PC-3 (cell line): ENCODE measurements around the gene SLC22A5. TPM values are rescaled to one million over a fixed set of nuclear protein-coding genes. Genes with fewer than 3 reads are reported as not detected.
A peak's percentile ranks its signal among the peaks of the same experiment; 100 is the strongest.

Source experiments
- ATAC-seq: fragments of 200-7000 bp; cut with Tn5 transposase; 2 replicates; pipeline ENCODE4 v1.9.1; 2020; ENCODE audit warnings: mild to moderate bottlenecking, moderate library complexity
- BruUV-seq: library from RNA; stranded (reverse); fragments of 400-500 nt; replicated peaks from 2 replicates; lab custom pipeline; 2021; lab: Mats Ljungman, UMichigan
- CTCF ChIA-PET: fragments of 300-600 bp; sonication (Branson Sonifier 250); formaldehyde crosslinking; loops from one replicate; lab custom pipeline; 2022; ENCODE audit warnings: antibody characterized with exemption; lab: Charles Lee
- POLR2A ChIA-PET: fragments of 300-600 bp; sonication (Branson Sonifier 250); formaldehyde crosslinking; loops from one replicate; lab custom pipeline; 2022; ENCODE audit warnings: antibody characterized with exemption; ENCODE audit not compliant: unreplicated experiment; lab: Charles Lee
- DNase-seq: peaks from one replicate; pipeline ENCODE4 v3.0.0-alpha.2; 2015
- H2AFZ ChIP-seq: fragments of 300-600 bp; sonication (generic); 2 replicates; pipeline ENCODE4 v1.6.0; 2016; ENCODE audit warnings: antibody characterized with exemption, low read length
- H3F3A ChIP-seq: fragments of 300-600 bp; sonication (generic); one replicate; pipeline ENCODE4 v1.6.0; 2017; ENCODE audit warnings: antibody characterized with exemption, low read length, control low read depth, mild to moderate bottlenecking; ENCODE audit not compliant: unreplicated experiment
- H3K27ac ChIP-seq: fragments of 300-600 bp; sonication (generic); 2 replicates; pipeline ENCODE4 v1.5.1; 2016; ENCODE audit warnings: mild to moderate bottlenecking, low read length
- H3K27me3 ChIP-seq: fragments of 300-600 bp; sonication (generic); 2 replicates; pipeline ENCODE4 v1.6.1; 2016; ENCODE audit warnings: low read length, mixed read lengths
- H3K36me3 ChIP-seq: fragments of 300-600 bp; sonication (generic); 2 replicates; pipeline ENCODE4 v1.6.1; 2016; ENCODE audit warnings: low read depth, mixed run types, low read length, mixed read lengths
- H3K4me1 ChIP-seq: fragments of 300-600 bp; sonication (generic); 2 replicates; pipeline ENCODE4 v1.5.1; 2016; ENCODE audit warnings: low read length; ENCODE audit not compliant: insufficient read depth
- H3K4me2 ChIP-seq: fragments of 300-600 bp; sonication (generic); 2 replicates; pipeline ENCODE4 v1.6.0; 2016; ENCODE audit warnings: low read length
- H3K4me3 ChIP-seq: fragments of 300-600 bp; sonication (generic); 2 replicates; pipeline ENCODE4 v1.5.1; 2016; ENCODE audit warnings: mild to moderate bottlenecking, low read length, mixed read lengths
- H3K79me2 ChIP-seq: fragments of 300-600 bp; sonication (generic); 2 replicates; pipeline ENCODE4 v1.6.1; 2017; ENCODE audit warnings: low read length, mixed read lengths
- H3K9ac ChIP-seq: fragments of 300-600 bp; sonication (generic); 2 replicates; pipeline ENCODE4 v1.6.0; 2016; ENCODE audit warnings: mild to moderate bottlenecking, low read length
- H3K9me2 ChIP-seq: fragments of 300-600 bp; sonication (generic); replicated peaks from 2 replicates; pipeline ENCODE4 v1.6.1; 2016; ENCODE audit warnings: mixed run types, low read length, mixed read lengths
- H3K9me3 ChIP-seq: fragments of 300-600 bp; sonication (generic); 2 replicates; pipeline ENCODE4 v1.6.1; 2016; ENCODE audit warnings: low read length, mixed read lengths
- H4K20me1 ChIP-seq: fragments of 300-600 bp; sonication (generic); 2 replicates; pipeline ENCODE4 v1.6.1; 2016; ENCODE audit warnings: low read length, mixed read lengths
- EZH2 ChIP-seq: fragments of 300-600 bp; sonication (generic); IDR thresholded peaks from one replicate; pipeline ENCODE4 v1.6.1; 2017; ENCODE audit warnings: antibody characterized with exemption, mild to moderate bottlenecking, low read length; ENCODE audit not compliant: unreplicated experiment
- EZH2phosphoT487 ChIP-seq: fragments of 300-600 bp; sonication (generic); IDR thresholded peaks from 2 replicates; pipeline ENCODE4 v1.6.1; 2018; ENCODE audit warnings: mild to moderate bottlenecking, antibody characterized with exemption, low read length, borderline replicate concordance
- intact Hi-C: fragments of 100-400 bp; cut with micrococcal nuclease; formaldehyde crosslinking; loops from 2 replicates; pipeline ENCODE4 v1.9.0; 2023
- total RNA-seq: library from RNA; depleted of rRNA; stranded (reverse); fragments of >200 nt; gene quantifications from 2 replicates; pipeline ENCODE4 v1.2.3, GENCODE V29; 2014
- TF ChIP-seq, protein P1 (sequence below): fragments of 300-600 bp; sonication (generic); conservative IDR thresholded peaks from 2 replicates; pipeline ENCODE4 v1.5.1; 2017; ENCODE audit warnings: antibody characterized with exemption, low read depth, mild to moderate bottlenecking, low read length

Gene SLC22A5
- total RNA-seq, 1 experiment from 2014 or later, result 8.2 TPM

DNA sequence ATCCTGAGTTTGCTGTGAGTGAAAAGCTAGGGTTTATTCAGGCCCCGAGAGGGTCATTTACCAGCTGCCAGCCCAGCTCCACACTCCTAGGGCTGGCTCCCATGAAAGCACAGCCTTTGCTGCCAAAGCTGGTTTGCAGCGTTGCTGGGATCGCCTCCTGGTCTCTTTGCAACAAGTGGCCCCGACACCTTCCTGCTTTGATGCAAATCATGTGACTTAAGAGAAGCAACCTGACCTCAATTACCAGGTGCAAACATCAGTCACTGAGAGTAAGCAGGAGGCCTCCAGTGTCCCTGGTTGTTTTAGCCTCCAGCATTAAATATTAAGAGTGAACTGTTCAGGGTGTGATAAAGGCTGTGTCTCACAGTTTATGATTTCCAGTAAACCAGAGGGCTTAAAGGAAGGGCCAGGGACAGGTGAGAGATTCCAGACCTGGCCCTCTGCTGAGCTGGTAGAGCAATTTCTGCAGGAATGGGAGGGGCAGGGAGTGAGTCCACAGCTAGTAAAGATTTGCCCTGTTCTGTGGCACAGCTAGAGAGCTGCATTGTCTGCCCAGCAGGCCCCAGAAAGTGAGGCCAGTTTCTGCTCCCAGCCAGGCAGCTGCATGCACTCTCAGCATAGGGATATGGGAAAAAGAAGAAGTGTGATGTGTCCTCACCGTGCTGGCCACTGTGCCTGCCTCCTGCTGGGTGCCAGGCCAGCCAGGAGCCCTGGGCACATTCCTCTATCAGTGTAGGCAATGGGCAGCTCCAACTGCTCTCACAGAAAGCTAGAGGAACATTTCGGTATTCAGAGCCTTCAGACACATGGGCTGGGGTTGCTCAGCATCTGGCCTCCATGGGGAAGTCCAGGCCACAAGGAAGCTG is 58.0 kb downstream of the SLC22A5 start:
- no peaks in the 10 kb centered on the region for H4K20me1 ChIP-seq
- no peaks in the 10 kb centered on the region for H3K9me3 ChIP-seq
- 0 out of 2 replicates have a peak, but pooled peaks cover 5% of the 10 kb centered on the region for H3K79me2 ChIP-seq
- POLR2A ChIA-PET, result interaction anchor here (0.5 to 0.8 kb wide), 3 partner anchors 27 to 63 kb away, joined by 4 to 6 read pairs (median 5); partner anchors contain the start of gene IRF1
- H3K36me3 ChIP-seq, result no peaks in the 10 kb centered on the region
- peak; percentile 71 for ATAC-seq
- TF ChIP-seq, protein P1, sequence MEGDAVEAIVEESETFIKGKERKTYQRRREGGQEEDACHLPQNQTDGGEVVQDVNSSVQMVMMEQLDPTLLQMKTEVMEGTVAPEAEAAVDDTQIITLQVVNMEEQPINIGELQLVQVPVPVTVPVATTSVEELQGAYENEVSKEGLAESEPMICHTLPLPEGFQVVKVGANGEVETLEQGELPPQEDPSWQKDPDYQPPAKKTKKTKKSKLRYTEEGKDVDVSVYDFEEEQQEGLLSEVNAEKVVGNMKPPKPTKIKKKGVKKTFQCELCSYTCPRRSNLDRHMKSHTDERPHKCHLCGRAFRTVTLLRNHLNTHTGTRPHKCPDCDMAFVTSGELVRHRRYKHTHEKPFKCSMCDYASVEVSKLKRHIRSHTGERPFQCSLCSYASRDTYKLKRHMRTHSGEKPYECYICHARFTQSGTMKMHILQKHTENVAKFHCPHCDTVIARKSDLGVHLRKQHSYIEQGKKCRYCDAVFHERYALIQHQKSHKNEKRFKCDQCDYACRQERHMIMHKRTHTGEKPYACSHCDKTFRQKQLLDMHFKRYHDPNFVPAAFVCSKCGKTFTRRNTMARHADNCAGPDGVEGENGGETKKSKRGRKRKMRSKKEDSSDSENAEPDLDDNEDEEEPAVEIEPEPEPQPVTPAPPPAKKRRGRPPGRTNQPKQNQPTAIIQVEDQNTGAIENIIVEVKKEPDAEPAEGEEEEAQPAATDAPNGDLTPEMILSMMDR, result no peak
- TF ChIP-seq EZH2phosphoT487 (no peak), EZH2 (no peak)
- H3F3A ChIP-seq, result no peaks in the 10 kb centered on the region
- intact Hi-C loops, result no loop called here
- H3K27ac ChIP-seq, result peak overlapping the region; percentile 55
- H2AFZ ChIP-seq, result no peak overlapping the region
- peak overlapping the region; percentile 32; the same call in 1 of the 2 replicates for H3K4me2 ChIP-seq
- no peaks in the 10 kb centered on the region for H3K27me3 ChIP-seq
- H3K9ac ChIP-seq, result no peak overlapping the region
- CTCF ChIA-PET, result no interaction called here
- H3K4me3 ChIP-seq, result no peak overlapping the region
- peaks cover 64% of the 10 kb centered on the region for H3K4me1 ChIP-seq
- no TSS peak for BruUV-seq
- no peaks in the 10 kb centered on the region for H3K9me2 ChIP-seq
- DNase-seq, result peak; percentile 54

DNA sequence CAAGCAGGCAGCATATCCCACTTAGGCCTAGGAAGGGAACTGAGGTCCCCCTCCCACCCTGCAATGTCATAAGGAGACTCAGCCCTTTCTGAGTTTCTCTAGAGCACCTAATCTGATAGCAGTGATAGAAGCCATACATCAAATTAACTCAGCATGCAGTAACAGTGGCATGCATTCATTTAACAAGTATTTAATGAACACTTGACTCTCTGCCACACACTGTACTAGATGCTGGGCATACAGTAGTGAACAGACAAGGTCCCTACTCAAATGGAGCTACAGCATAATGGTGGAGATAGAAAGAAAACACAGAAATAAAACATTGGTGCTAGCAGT is 58.6 kb downstream of the SLC22A5 start:
- no peak for DNase-seq
- Histone ChIP-seq H2AFZ (no peak overlapping the region), H3K4me1 (peaks cover 58% of the 10 kb centered on the region), H3K9ac (no peak overlapping the region), H3F3A (no peaks in the 10 kb centered on the region), H3K79me2 (0 out of 2 replicates have a peak, but pooled peaks cover 5% of the 10 kb centered on the region), H3K9me3 (no peaks in the 10 kb centered on the region), H3K36me3 (no peaks in the 10 kb centered on the region), H3K9me2 (no peaks in the 10 kb centered on the region), H3K4me3 (no peak overlapping the region), H3K4me2 (peak overlapping the region; percentile 32; the same call in 1 of the 2 replicates), H3K27ac (peak overlapping the region; percentile 55; the same call in 1 of the 2 replicates), H4K20me1 (no peaks in the 10 kb centered on the region), H3K27me3 (no peaks in the 10 kb centered on the region)
- ATAC-seq, result no peak
- intact Hi-C loops, result no loop called here
- BruUV-seq, result no TSS peak
- ChIA-PET POLR2A (interaction anchor here (0.8 kb wide), 1 partner anchor 31 kb away, joined by 5 read pairs; no protein-coding TSS in a partner anchor), CTCF (no interaction called here)
- TF ChIP-seq EZH2phosphoT487, result no peak
- TF ChIP-seq, protein P1, result no peak
- TF ChIP-seq EZH2, result no peak
